HCT116 (cell line): ENCODE data around the gene VPS35. TPM values are rescaled to one million over a fixed set of nuclear protein-coding genes. Genes with fewer than 3 reads are reported as not detected.

Experiments used
- ATAC-seq: fragments of 200-7000 bp; cut with Tn5 transposase; 2 replicates; pipeline ENCODE4 v1.9.1; 2020; ENCODE audit warnings: mild to moderate bottlenecking, moderate library complexity
- BruUV-seq: library from RNA; stranded (reverse); fragments of 400-500 nt; replicated peaks from 2 replicates; lab custom pipeline; 2021; lab: Mats Ljungman, UMichigan
- CTCF ChIA-PET: fragments of 300-600 bp; sonication (Branson Sonifier 250); formaldehyde crosslinking; loops from one replicate; lab custom pipeline; 2021; ENCODE audit warnings: antibody characterized with exemption; lab: Charles Lee
- POLR2A ChIA-PET: fragments of 300-600, 350-600 bp; sonication (Branson Sonifier 250); formaldehyde crosslinking; loops from one replicate; lab custom pipeline; 2021; ENCODE audit warnings: antibody characterized with exemption; lab: Charles Lee
- RAD21 ChIA-PET, 2 experiments: fragments of 300-600 bp; sonication (Branson Sonifier 250); formaldehyde crosslinking; loops; one replicate each; lab custom pipeline; 2023; ENCODE audit warnings: low total read pairs in 2 of 2; ENCODE audit not compliant: uncharacterized antibody in 2 of 2, unreplicated experiment in 2 of 2, low non-redundant PET in 1 of 2; lab: Charles Lee
- DNase-seq: peaks from one replicate; pipeline ENCODE4 v3.0.0-alpha.2; 2010; ENCODE audit warnings: low read depth, low spot score
- H2AFZ ChIP-seq: fragments of 200-600 bp; shearing (Covaris generic), sonication (generic); 2 replicates; pipeline ENCODE4 v1.6.1; 2017; ENCODE audit warnings: low read depth, mixed run types, mixed read lengths, antibody characterized with exemption, low read length; ENCODE audit not compliant: poor library complexity, severe bottlenecking
- H3K27ac ChIP-seq: 2 replicates; pipeline ENCODE4 v1.5.1; 2012; ENCODE audit warnings: low read depth, low read length
- H3K27me3 ChIP-seq: fragments of 200-600 bp; sonication (generic); 2 replicates; pipeline ENCODE4 v1.6.1; 2016; ENCODE audit warnings: mixed run types, low read length, mixed read lengths; ENCODE audit not compliant: insufficient read depth
- H3K36me3 ChIP-seq, 2 experiments: fragments of 200-500 bp in 1 of 2; fragments of 200-600 bp in 1 of 2; sonication (Bioruptor generic) in 1 of 2; sonication (generic) in 1 of 2; 2 replicates each; pipeline versions ENCODE4 v1.5.1 to v1.6.1; 2014 to 2016; ENCODE audit warnings: low read length in 2 of 2, inconsistent platforms in 1 of 2, mixed read lengths in 1 of 2, mixed run types in 1 of 2; ENCODE audit not compliant: insufficient read depth in 2 of 2, control insufficient read depth in 1 of 2
- H3K4me1 ChIP-seq, 2 experiments: fragments of 200-600 bp in 1 of 2; sonication (generic) in 1 of 2; 2 replicates each; pipeline versions ENCODE4 v1.5.1 to v1.6.1; 2012 to 2017; ENCODE audit warnings: low read length in 2 of 2, inconsistent platforms in 1 of 2, mild to moderate bottlenecking in 1 of 2, mixed read lengths in 1 of 2, mixed run types in 1 of 2, moderate library complexity in 1 of 2; ENCODE audit not compliant: insufficient read depth in 2 of 2, control insufficient read depth in 1 of 2
- H3K4me2 ChIP-seq: fragments of 200-600 bp; sonication (generic); 2 replicates; pipeline ENCODE4 v1.6.1; 2017; ENCODE audit warnings: mixed run types, low read length, mixed read lengths
- H3K4me3 ChIP-seq, 2 experiments: fragments of 200-600 bp in 1 of 2; sonication (generic) in 1 of 2; replicated peaks in 1 of 2; 2 replicates each; pipeline ENCODE4 v1.5.1; 2011 to 2016; ENCODE audit warnings: low read length in 2 of 2, control low read depth in 1 of 2, low read depth in 1 of 2, mild to moderate bottlenecking in 1 of 2, mixed read lengths in 1 of 2, mixed run types in 1 of 2
- H3K79me2 ChIP-seq: fragments of 200-600 bp; sonication (generic); 2 replicates; pipeline ENCODE4 v1.6.1; 2017; ENCODE audit warnings: mild to moderate bottlenecking, mixed run types, low read length, moderate library complexity, mixed read lengths; ENCODE audit not compliant: insufficient read depth
- H3K9ac ChIP-seq: fragments of 200-600 bp; sonication (generic); 2 replicates; pipeline ENCODE4 v1.6.1; 2016; ENCODE audit warnings: low read length, mixed read lengths
- H3K9me2 ChIP-seq: fragments of 200-600 bp; sonication (generic), shearing (Covaris generic); 2 replicates; pipeline ENCODE4 v1.6.1; 2017; ENCODE audit warnings: mixed run types, mild to moderate bottlenecking, moderate library complexity; ENCODE audit not compliant: insufficient read depth
- H3K9me3 ChIP-seq, 2 experiments: fragments of 200-500 bp in 1 of 2; fragments of 200-600 bp in 1 of 2; sonication (Bioruptor generic) in 1 of 2; sonication (generic) in 1 of 2; 2 replicates each; pipeline ENCODE4 v1.6.1; 2014 to 2017; ENCODE audit warnings: low read length in 2 of 2, mixed read lengths in 2 of 2, inconsistent platforms in 1 of 2, low read depth in 1 of 2, mild to moderate bottlenecking in 1 of 2, mixed run types in 1 of 2, moderate library complexity in 1 of 2; ENCODE audit not compliant: control insufficient read depth in 1 of 2, insufficient read depth in 1 of 2
- H4K20me1 ChIP-seq: fragments of 200-600 bp; sonication (generic), shearing (Covaris generic); 2 replicates; pipeline ENCODE4 v1.6.1; 2017; ENCODE audit warnings: mixed run types, mild to moderate bottlenecking, moderate library complexity; ENCODE audit not compliant: insufficient read depth
- CBX3 ChIP-seq: IDR thresholded peaks from 2 replicates; pipeline ENCODE4 v1.6.1; 2012; ENCODE audit warnings: low read depth
- EZH2 ChIP-seq: fragments of 200-600 bp; sonication (generic); IDR thresholded peaks from 2 replicates; pipeline ENCODE4 v1.6.1; 2017; ENCODE audit warnings: antibody characterized with exemption, mixed run types
- JUND ChIP-seq: IDR thresholded peaks from 2 replicates; pipeline ENCODE4 v1.6.1; 2012
- POLR2A ChIP-seq: IDR thresholded peaks from 2 replicates; pipeline ENCODE4 v1.7.0; 2011; ENCODE audit warnings: borderline replicate concordance; ENCODE audit not compliant: insufficient read depth, insufficient read length; ENCODE audit errors: extremely low read depth
- RAD21 ChIP-seq: IDR thresholded peaks from 2 replicates; pipeline ENCODE4 v1.6.1; 2012; ENCODE audit warnings: low read depth, mild to moderate bottlenecking
- REST ChIP-seq: IDR thresholded peaks from 2 replicates; pipeline ENCODE4 v1.6.1; 2012; ENCODE audit warnings: low read depth
- SRF ChIP-seq: IDR thresholded peaks from 2 replicates; pipeline ENCODE4 v1.6.1; 2012; ENCODE audit warnings: low read depth
- YY1 ChIP-seq: IDR thresholded peaks from 2 replicates; pipeline ENCODE4 v1.6.1; 2011; ENCODE audit warnings: low read length, low read depth, moderate library complexity, mild to moderate bottlenecking; ENCODE audit not compliant: insufficient replicate concordance; ENCODE audit errors: extremely low read depth
- ZFX ChIP-seq: fragments of 450-650 bp; IDR thresholded peaks from 2 replicates; pipeline ENCODE4 v1.6.1; 2017
- intact Hi-C: fragments of 100-400 bp; cut with micrococcal nuclease; formaldehyde crosslinking; loops from 2 replicates; pipeline ENCODE4 v1.10.0; 2022
- total RNA-seq: library from RNA; stranded (reverse); gene quantifications from one replicate; pipeline ENCODE4 v1.2.1, GENCODE V29; 2021; ENCODE audit not compliant: unreplicated experiment
- TF ChIP-seq, protein P1 (sequence below): IDR thresholded peaks from 2 replicates; pipeline ENCODE4 v1.6.1; 2012

The VPS35 gene
- total RNA-seq, 1 experiment from 2014 or later, result 115 TPM

DNA sequence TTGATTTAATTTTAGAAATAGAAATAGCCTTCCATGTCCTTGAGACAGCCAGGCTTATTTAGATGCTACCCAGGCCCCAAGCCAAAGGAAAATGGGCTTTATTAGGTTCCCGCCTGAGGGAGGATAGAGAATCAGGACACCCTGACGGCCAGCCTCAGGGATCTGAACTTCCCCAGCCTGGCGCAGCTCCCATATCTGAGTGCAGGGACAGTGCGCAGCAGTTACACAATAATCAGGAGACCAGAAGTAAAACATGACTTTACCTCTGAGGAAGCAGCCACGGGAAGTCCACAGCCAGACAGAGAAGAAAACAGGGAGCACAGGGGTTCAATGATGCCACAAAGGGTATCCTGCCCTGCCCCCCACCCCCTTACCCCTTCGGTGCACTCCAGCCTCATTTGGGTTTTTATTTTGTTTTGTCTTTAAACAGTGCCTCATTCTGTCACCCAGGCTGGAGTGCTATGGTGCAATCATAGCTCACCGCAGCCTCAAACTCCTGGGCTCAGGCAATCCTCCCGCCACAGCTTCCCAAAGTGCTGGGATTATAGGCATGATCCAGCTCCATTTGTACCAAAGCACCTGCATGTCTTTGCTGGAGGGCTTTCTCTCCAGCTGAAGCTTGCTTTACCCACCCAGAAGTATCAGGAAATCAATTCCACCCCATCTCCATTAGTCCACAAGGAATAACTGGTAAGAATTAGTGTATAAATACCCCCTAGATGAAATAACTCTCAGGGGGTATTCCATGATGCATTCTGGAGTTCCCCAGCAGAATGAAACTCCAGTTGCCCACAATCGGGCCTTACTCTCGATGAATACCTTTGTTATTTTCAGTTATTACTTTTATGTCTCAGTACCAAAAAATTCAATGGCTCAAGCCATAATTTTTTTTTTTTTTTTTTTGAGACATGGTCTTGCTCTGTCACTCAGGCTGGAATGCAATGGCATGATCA, 22.4 kb upstream of the VPS35 start:
- DNase-seq, result no peak
- Histone ChIP-seq H3K79me2 (no peaks in the 10 kb centered on the region), H3K36me3 (no peaks in the 10 kb centered on the region), H2AFZ (no peak overlapping the region), H3K9me2 (no peaks in the 10 kb centered on the region)
- intact Hi-C loops, result no loop called here
- TF ChIP-seq, protein P1, sequence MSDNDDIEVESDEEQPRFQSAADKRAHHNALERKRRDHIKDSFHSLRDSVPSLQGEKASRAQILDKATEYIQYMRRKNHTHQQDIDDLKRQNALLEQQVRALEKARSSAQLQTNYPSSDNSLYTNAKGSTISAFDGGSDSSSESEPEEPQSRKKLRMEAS, result no peak
- TF ChIP-seq POLR2A (no peak), RAD21 (no peak), JUND (no peak), YY1 (no peak), SRF (no peak), CBX3 (no peak), ZFX (no peak), EZH2 (no peak), REST (no peak)
- TF ChIP-seq, all 23 proteins: peak for 0
- H3K9ac ChIP-seq, result no peak overlapping the region
- H3K27ac ChIP-seq, result no peak overlapping the region
- no peak overlapping the region for H3K4me3 ChIP-seq
- CTCF ChIA-PET, result no interaction called here
- H3K9me3 ChIP-seq, result no peaks in the 10 kb centered on the region
- RAD21 ChIA-PET, result no interaction called here
- H3K4me1 ChIP-seq, result no peaks in the 10 kb centered on the region
- no peak overlapping the region for H3K4me2 ChIP-seq
- ATAC-seq, result no peak
- no peaks in the 10 kb centered on the region for H4K20me1 ChIP-seq
- POLR2A ChIA-PET, result no interaction called here
- BruUV-seq, result no TSS peak
- H3K27me3 ChIP-seq, result no peaks in the 10 kb centered on the region
